ENCODE data around the gene FETUB.

GRCh38 chr3:186696522-186696921 is 56.3 kb downstream of the FETUB start:
- no peak for TF ChIP-seq CTCF (IDR thresholded peaks at IDR 0.05 in 4 of 5, conservative IDR thresholded peaks at IDR 0.05 in 1 of 5)
- no peak for TF ChIP-seq POLR2A (IDR thresholded peaks at IDR 0.05)
